ENCODE results near the gene DUS1L.
"Not testable (repeated sequence)": the region's sequence is repeated elsewhere in the genome, so short reads cannot be mapped to it uniquely, and the experiment has no call there.

DUS1L gene

DNA sequence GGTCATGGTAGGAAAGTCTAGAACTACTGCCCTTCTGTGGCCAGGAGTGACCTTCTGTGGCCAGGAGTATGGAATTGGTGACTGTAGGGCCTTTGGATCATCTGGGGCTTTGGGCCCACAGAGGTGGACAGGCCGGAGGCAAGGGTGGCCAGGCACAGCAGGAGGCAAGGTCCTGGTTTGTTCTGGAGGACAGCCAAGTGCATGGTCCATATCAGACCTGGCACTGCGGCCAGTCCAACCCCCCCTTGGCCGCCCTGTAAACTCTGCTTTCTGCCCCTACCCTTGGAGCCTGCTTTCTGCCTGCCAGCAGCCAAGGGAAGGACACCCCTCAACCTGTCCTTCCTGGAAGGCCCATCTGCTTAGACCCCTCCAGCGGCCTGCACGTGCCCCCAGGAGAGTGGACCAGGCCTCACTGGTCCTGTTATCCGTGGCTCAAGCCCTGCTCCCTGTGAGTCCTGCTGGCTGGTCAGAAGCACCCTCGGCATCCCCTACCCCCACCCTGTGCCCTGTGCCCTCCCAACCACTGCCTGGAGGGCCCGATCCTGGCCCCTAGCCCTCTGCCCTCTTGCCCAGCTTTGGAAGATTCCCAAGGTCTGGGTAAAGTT lies 25.8 kb downstream of the DUS1L start:
- DNase-seq (ENCODE audit: low read depth): no peak

DNA sequence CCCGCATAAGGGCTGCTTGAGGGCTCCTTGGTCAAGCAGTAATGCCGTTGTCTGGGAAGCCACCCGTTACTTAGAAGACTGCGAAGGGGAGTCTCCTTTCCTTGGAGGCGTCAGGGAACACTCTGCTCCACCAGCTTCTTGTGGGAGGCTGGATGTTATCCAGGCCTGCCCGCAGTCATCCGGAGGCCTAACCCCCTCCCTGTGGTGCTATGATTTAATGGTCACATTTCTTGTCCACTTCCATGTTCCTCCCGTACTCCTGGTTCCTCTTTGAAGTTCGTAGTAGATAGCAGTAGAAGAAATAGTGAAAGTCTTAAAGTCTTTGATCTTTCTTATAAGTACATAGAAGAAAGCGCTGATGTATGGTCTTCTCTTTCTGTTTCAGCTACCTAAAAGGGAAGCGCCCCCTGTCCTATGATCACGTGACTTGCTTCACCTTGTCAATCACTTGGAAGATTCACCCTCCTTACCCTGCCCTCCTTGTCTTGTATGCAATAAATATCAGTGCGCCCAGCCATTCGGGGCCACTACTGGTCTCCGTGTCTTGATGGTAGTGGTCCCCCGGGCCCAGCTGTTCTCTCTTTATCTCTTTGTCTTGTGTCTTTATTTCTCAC lies 26.7 kb downstream of the DUS1L start:
- not testable (repeated sequence) for DNase-seq (ENCODE audit: low read depth)

DNA sequence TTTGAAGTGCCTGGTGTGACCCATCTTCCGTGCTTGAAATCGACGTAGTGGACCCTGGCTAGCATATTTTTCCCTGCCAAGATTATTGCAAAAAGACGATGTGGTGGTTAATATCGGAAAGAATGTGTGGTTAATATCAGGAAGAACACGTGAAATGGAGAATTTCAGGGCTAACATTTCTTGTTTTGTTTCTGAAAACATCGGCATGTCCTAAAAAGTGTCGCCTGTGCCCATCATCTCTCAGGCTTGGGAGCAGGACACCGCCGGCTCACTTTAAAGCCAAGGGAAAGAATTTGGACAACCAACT lies 27.8 kb downstream of the DUS1L start:
- DNase-seq (ENCODE audit: low read depth): no peak

DNA sequence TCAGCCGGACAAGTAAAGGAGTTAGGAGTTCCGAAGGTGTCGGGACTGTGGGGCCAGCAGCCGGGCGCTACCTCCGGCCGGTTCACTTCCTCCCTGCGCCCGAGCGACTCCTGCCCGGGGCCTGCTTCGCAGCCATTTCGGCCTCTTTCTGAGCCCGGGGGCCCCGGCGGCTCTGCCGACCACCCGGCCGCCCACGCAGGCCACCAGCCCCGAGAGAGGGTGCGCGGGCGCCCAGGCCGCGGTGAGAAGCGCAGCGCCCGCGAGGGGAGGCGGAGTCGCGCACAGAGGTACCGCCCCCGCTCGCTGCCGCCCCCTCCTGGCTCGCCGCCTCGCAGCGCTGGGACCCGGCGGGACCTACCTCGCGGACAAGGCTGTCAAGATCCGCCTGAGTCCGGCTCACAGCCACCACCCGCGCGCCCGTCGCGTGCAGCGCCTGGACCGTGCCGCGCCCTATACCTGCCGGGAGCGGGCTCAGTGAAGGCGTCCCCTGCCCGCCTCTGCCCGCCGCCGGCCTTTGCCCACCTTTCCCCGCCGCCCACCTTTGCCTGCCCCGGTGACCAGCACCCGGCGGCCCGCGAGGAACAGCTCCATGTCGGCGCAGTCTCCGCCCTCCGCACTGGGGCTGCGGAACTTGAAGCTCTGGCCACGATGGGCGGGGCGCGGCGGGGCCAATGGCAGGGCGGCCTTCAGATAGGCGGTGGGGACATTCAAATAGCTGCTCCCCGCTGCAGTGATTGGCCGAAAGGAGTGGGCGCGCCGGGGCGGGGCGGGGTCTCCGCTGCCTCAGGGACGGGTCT lies 28.3 kb downstream of the DUS1L start, which contains the start of gene DCXR:
TSS of gene DCXR (minus strand) at position 606 of the 797 bp plus-strand sequence. CDS start at position 591, 15 bp downstream.
- DNase-seq (ENCODE audit: low read depth): peak; percentile 86

DNA sequence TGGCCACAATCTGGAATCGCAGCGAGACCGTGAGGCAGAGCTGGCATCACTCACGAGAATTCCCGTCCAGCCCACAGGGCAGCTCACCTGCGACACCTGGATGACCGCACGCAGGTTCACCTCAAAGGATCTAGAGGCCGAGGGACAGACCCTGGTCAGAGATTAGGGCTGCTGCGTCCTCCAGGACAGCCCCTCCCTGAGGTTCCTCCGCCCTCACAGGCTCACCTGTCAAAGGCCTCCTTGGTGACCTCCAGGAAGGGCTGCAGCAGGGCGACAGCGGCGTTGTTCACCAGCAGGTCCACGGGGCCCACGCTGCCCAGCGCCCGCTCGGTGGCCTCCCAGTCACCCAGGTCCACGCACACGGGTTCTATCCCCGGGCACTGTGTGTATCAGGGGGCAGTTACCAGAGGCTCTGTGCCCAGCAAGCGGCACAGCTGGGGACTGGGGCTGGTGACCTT lies 28.9 kb downstream of the DUS1L start:
- DNase-seq (ENCODE audit: low read depth): no peak

DNA sequence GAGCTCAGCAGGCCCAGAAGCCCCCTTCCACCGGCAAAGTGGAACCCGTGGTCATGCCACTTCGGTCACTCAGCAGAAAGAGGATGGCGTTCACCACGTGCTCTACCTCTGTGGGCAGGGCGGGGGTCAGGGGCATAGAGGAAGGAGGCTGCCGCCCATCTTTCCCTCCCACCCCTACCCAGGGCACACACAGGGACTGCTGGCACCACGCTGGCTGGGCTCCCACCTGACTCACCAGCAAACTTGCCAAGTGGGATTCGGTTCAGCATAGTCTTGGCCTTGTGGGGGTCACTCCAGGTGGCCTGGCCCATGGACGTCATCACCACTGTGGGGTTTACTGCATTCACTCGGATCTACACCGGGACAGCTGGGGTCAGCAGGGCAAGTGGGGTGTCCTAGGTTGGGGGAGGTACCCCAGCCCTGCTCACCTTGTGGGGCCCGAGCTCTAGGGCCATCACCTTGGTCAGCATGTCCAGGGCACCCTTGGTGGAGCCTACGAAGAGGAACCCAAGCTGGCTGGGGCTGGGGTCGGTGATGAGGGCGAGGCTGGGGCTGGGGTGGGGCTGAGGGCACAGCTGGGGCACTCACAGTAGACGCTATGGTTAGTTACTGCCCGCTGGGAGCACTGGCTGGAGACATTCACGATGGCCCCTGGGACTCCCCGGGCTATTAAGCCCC lies 29.5 kb downstream of the DUS1L start:
- no peak for DNase-seq (ENCODE audit: low read depth)

DNA sequence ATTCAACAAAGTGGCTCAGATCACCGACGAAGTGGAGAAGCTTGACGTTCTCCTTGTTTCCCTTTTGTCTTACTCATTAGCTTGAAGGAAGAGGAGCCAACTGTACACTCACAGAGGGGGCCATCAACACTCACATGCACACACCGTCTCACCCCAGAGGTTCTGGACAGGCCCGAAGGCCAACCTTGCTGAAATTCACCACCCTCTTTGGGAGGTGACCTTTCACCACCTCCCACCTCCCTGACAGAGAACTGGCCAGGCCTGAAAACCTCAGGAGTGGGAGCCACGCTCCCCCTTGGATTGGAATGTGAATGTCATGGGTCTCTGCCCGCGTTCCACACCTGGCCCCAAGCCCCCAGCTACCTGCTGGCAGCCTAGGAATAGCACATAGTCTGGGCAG lies 30.1 kb downstream of the DUS1L start:
- DNase-seq (ENCODE audit: low read depth): no peak

DNA sequence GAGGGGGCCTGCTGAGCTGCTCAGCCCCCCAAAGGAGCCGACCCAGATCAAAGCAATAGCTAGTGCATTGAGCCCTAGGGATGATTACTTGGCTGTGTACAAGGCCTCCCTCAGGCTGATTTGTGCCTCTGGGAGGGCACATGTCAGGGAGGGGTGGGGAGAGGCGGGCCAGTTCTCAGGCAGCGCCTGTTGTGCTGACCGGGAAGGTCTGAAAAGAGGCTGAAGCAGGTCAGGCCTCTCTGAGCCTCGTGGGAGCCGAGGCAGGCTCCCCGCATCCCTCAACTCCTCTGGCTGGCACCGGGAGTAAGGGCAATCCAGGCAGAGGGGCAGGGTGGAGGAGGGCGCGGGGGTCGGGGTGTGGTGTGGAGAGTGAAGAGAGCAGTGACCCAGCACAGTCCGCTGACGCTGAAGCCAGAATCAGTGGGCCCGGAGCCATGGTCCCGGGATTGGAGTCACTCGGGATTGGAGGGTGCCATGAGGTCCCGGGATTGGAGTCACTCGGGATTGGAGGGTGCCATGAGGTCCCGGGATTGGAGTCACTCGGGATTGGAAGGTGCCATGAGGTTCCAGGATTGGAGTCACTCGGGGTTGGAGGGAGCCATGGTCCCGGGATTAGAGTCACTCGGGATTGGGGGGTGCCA lies 31.1 kb downstream of the DUS1L start:
- no peak for DNase-seq (ENCODE audit: low read depth)

DNA sequence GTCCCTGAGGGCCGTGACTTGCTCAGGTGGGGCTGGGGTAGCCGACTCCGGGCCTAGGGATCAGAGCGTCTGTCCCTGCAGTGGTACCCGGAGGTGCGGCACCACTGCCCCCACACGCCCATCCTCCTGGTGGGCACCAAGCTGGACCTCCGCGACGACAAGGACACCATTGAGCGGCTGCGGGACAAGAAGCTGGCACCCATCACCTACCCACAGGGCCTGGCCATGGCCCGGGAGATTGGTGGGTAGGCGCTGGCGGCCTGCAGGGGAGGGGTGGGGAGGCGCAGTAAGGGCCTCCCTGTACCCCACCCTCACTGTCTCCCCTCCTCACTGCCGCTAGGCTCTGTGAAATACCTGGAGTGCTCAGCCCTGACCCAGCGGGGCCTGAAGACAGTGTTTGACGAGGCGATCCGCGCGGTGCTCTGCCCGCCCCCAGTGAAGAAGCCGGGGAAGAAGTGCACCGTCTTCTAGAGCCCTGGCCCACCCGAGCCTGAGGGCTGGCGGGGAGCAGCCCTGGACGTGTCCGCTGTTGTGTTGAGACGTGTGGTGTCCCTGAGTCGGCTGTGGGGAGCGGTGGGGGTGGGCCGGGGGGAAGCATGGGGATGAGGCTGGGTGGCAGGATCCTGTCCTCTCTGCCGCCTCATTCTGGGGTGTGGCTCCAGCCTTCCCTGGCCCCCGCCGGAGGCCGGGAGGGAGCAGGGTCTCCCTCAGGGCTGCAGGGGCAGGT lies 32.1 kb downstream of the DUS1L start:
- DNase-seq (ENCODE audit: low read depth): no peak

DNA sequence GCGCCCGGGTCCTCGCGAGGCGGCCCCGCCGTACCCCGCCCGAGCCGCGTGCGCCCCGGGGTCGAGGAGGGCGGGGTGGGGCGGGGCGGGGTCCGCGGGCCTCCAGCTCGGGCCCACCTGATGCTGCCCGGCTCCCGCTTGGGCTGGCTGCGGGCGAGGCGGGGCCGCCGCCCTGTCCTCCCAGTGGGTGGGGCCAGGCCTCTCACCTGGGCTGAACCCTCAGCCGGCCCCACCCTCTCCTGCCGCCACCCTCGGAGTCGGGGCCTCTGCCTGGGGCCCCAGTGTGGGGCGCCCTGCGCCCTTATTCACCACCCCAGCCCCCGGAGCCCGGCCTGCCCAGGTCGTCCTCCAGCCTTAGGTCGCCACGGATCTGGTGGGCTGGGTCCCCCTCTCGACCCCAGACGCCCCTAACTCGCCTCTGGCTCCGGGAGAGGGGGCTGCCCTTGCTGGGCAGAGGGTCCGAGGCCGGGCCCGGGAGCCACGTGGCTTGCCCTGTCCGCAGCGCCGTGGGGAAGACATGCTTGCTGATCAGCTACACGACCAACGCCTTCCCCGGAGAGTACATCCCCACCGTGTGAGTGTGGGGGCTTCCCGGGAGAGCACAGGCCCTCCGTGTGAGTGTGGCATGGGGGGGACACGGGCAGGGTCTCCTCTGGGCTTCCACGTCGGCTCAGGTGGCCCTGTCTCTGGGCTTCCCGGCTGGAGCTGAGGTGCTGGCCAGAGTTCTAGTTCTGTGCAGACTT lies 33.5 kb downstream of the DUS1L start:
- no peak for DNase-seq (ENCODE audit: low read depth)

DNA sequence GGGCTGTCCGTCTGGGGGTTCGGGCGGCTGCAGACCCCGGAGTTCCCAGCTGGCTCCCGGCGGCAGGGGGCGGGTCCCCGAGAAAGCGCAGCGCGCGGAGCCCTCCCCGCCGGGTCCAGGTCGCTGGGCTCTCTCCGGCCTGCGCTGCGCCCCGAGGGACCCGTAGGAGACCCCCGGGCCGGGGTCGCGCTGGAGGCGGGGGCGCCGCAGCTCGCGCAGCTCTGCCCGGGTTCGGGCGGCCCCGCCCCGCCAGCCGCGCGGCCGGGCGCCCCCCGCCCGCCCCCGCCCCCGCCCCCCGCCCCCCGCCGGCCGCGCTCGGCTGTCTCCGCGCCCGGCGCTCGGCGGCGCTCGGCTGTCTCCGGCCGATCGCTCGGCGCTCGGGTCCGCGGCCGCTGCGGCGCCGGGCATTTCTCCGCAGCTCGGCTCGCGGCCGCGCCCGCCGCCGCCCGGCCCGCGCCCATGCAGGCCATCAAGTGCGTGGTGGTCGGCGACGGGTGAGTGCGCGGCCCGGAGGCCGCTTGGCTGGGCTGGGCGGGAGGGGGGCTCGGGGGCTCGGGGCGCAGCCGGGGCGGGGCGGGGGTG lies 34.2 kb downstream of the DUS1L start, which contains the start of gene RAC3:
TSS of gene RAC3 (plus strand) at position 376 of the 582 bp plus-strand sequence. CDS start at position 460, 84 bp downstream.
- no peak for DNase-seq (ENCODE audit: low read depth)

DNA sequence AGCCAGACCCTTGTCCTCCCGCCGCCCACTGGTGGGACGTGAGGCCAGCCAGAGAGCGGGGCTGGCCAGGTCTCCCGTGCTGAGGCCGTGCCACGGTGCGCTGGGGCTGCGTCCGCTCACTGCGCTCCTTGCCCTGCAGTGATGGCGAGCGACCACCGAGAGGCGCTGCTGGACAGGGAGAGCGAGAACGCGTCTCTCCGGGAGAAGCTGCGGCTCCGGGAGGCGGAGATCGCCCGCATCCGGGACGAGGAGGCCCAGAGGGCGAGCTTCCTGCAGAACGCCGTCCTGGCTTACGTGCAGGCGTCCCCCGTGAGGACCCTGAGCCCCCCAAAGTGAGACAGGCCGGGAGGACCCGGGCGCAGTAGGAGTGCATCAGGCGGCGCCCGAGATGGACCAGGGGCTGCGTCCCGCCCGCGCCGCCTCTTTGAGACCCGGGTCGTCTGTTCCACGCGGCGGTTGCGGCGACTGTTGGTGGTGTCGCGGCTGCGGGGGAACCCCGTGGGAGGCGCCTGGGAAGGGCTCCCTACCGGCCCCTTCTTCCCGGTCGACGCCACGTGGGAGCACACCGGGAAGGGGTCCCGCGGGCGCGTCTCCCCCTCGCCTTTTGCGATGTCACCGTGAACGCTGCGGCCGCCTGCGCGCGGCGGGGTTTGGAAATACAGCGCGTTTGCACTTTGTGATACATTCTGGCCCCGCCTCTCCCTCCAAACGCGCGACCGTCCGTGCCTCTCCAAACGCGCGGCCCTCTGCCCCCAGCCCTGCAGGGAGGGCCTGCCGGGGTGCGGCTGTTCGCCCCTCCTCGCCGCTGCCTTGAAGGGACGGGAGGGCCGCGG lies 34.9 kb downstream of the DUS1L start:
- DNase-seq (ENCODE audit: low read depth): peak; percentile 55

DNA sequence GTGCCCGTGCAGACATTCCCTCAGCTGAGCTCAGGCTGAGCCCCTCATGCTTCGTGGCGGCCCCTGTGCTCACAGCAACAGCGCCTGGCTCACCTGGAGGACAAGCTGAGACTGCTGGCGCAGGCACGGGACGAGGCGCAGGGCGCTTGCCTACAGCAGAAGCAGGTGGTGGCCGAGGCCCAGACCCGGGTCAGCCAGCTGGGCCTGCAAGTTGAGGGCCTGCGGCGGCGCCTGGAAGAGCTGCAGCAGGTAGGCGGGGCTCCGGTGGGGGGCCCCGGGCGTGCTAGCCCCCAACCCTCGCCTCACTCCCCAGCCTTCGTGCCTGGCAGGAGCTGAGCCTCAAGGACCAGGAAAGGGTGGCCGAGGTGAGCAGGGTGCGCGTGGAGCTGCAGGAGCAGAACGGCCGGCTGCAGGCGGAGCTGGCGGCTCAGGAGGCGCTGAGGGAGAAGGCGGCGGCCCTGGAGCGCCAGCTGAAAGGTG lies 35.6 kb downstream of the DUS1L start:
- DNase-seq (ENCODE audit: low read depth): no peak

DNA sequence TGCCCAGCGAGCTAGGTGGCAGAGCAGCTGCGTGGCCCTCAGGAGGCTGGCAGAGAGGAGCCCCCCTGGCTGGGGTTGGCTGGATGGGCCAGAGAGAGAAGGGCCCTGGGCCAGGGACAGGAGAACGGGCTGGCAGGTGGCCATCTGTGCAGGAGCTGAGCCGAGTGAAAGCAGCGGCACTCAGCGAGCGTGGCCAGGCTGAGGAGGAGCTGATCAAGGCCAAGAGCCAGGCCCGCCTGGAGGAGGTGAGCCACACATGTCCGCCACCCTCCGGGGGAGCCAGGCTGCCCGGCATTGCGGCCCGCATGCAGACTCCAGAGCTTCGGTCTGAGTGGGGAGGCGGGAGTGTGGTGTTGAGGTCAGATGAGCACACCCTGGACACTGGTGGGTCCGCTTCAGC lies 36.2 kb downstream of the DUS1L start:
- DNase-seq (ENCODE audit: low read depth): no peak

DNA sequence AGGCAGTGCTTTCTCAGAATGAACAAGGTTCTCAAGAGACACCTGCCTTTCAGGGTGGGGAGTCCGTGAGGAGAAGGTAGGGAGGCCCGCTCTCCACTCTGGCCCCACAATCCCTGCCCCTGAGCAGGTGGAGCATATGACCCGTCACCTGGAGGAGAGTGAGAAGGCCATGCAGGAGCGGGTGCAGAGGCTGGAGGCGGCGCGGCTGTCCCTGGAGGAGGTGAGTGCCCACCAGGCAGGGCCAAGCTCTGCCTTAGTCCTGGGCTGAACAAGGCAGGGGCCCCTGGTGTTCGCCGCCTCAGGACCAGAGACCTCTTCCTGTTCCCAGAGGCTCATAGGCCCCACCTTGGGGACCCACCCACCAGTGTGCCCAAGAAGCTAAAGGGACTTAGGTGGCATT lies 36.6 kb downstream of the DUS1L start:
- no peak for DNase-seq (ENCODE audit: low read depth)

DNA sequence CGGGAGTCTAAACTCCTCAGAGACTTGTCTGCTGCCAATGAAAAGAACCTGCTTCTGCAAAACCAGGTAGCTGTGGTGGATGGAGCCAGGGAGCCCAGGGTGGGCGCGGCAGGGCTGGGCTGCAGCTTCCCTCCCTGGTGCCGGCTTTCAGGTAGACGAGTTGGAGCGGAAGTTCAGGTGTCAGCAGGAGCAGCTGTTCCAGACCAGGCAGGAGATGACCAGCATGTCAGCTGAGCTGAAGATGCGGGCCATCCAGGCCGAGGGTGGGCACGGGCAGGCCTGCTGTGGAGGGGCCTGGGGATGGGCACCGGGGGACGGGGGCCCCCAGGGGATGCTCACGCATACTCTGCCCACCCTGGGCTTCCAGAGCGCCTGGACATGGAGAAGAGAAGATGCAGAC lies 37.4 kb downstream of the DUS1L start:
- no peak for DNase-seq (ENCODE audit: low read depth)

DNA sequence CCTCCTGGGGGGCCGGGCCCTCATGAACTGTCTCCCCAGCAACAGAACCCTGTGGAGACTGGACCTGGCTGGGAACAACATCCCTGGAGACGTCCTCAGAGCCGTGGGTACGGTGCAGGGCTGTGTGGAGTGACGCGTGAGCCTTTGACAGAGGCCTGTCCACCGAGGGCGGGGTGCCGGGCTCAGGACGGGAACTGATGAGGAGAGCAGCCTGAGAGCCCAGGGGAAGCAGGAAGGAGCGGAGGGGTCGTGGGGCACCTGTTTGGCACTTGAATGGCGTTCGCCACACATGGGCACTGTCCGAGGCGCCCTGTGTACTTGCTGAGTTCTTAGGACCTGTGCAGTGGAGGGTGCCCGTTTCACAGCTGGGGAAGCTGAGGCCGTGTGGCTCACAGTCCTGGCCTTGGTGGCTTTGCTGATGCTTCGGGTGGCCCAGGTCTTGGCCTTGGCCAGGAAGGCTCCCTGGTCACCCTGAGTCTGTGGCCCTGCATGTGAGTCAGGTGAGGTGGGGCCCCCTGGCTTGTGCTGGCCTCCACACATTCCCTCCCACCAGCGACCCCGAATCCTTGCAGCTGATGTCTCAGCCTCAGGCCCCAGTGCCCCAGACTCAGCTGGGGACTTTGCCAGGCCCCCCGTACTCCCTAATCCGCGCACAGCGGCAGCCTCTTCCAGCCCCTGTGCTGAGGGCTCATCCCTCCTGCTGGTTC lies 40.0 kb downstream of the DUS1L start:
- no peak for DNase-seq (ENCODE audit: low read depth)

DNA sequence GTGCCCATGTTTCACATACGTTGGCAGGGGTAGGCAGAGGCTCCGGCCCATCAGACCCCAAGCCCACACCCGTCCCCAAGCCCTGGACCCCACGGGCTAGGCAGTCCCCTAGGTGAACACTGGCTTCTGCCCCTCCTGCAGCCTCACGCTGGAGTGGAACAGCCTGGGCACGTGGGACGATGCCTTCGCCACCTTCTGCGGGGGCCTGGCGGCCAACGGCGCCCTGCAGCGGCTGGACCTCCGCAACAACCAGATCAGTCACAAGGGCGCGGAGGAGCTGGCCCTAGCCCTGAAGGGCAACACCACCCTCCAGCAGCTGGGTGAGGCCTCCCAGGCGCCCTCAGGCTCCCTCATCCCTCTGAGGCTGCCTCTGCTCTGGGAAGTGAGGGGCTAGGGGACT lies 40.7 kb downstream of the DUS1L start:
- no peak for DNase-seq (ENCODE audit: low read depth)
